Pons (tissue), 1 donor: ENCODE data around the gene DACH1.

ENCODE experiments used
- DNase-seq: peaks from one replicate; pipeline ENCODE4 v3.0.0-alpha.2; 2016; ENCODE audit warnings: low spot score

DACH1 gene

DNA sequence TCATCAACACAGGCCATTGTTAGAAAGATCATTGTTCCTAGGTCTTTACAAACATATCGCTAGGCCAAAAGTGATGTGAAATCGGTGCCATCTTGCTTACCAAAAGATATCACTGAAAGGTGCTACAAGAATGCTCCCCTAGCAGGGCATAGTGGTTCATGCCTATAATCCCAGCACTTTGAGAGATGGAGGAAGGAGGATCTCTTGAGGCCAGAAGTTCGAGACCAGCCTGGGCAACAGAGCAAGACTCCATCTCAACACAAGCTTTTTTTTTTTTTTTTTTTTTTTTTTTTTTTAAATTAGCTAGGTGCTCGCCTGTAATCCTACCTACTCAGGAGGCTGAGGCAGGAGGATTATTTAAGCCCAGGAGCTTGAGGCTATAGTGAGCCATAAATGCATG is 92.1 kb downstream of the DACH1 start:
- DNase-seq, result no peak

GRCh38 chr13:71773531-71773930 is 93.5 kb downstream of the DACH1 start:
- DNase-seq, result no peak

DNA sequence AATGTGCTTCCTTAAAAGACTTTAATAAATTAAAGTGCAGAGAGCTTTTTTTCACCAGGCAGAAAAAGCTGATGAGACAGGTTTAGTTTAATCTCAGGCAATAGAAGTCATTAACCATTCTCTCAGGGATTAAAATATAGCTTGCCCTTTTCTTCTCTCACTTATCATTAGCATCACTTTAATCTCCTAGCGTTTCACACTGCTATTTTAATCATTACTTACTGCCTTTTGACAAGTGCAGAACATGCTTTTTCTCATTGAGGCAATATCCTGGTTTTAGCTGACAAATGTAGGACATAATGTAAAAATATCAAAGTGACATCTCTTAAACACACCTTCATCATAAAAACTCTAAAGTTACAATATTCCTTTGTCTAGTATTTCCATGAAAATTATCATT is 94.6 kb downstream of the DACH1 start:
- no peak for DNase-seq

GRCh38 chr13:71771144-71771543 is 95.9 kb downstream of the DACH1 start:
- no peak for DNase-seq

DNA sequence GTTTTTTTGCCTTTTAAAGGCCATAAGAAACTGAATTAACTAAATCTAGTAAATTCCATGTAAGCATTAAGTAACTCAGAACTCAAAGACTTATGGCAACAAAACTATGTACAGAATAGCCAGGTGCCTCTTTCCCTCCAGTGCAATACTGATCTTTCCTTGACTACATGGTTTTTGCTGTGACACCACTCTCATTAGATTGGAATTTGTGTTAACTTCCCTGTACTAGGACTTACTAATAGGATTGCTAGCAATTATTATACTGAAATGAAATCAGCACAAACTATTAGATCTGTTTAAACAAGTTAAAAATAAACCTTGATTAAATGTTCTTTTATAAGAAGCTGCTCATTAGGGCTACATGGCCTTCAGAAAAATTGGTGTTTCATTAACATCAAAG is 96.3 kb downstream of the DACH1 start:
- no peak for DNase-seq

DNA sequence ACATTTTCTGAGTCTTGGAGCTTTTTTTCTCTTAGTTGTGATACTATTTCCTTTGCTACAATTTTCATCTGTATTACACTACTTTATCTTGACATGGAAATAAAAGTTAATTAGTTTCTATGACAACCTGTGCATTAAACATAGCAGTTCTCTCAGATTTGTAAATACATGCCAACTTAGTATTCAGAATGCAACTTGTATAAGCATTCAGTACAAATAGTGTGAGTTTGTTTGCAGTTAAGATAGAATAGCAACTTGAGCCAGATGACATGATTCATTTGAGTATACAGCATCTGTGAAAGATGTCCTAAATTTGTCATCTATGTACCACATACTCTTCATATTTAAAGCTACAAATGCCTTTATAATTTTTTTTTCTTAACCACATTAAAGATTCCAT is 98.1 kb downstream of the DACH1 start:
- DNase-seq, result no peak

- DNase-seq, result no peak
These were observed 107.1 kb downstream of the DACH1 start for GRCh38 chr13:71759651-71760511.

- no peak for DNase-seq
These were observed 108.2 kb downstream of the DACH1 start for GRCh38 chr13:71758828-71759227.

GRCh38 chr13:71754407-71754974 is 112.5 kb downstream of the DACH1 start:
- DNase-seq, result no peak

- DNase-seq, result no peak
These were observed 114.1 kb downstream of the DACH1 start for GRCh38 chr13:71752775-71753513.

DNA sequence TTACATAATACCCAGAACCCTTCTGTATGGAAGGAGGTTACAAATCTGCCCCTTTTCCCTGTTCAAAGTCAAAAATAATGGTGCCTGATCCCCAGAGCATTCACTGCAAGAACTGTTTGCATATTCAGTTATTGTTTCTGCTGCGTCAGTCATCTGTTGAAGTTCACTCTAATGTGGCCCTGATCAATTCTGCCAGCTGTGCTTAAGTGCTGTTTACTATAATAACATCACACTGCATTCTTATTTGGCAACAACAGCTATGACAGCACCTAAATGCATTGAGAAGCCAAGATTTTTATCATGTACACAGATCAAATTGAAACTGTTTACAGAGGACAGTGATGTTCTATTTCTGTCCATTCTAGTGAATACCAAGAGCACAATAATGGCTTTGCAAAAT is 115.9 kb downstream of the DACH1 start:
- no peak for DNase-seq

GRCh38 chr13:71730267-71730666 is 136.7 kb downstream of the DACH1 start:
- no peak for DNase-seq

GRCh38 chr13:71729441-71729840 is 137.6 kb downstream of the DACH1 start:
- DNase-seq, result no peak

DNA sequence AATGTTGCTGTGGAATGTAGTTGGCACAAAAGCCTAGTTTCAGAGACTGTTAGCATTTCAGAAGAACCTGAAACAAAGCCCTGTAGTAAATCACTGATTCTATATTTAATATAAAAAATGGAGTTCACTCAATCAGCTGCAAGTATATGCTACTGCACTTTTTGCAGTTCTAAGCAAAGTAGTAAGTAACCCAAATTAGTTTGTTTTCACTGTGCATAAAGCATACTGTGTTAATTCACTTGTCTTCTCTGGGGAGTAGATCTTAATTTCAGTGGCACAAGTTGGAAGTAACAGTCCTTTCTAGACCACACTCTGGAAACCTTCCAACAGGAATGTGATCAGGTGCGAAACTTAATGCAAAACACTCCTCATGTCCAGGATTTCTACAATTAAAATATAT is 139.3 kb downstream of the DACH1 start:
- DNase-seq, result no peak

DNA sequence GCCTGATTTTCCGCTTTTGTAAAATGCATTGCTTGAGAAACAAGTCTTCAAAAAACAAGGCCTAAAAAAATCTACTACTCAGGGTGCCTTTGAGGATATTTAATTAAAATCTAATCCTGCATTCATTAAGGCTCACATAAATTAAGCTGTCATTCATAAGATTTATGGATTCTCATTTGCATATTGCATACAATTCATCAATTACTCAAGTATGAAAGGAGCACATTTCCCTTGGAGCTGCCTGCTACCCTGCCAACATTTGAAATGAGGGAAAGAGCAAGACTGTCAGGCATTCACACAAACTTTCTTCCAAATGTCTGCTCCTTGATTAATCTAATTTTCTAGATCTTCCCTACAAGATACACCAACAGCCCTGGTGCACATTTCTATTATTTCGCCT is 140.0 kb downstream of the DACH1 start:
- no peak for DNase-seq

- no peak for DNase-seq
These were observed 144.8 kb downstream of the DACH1 start for GRCh38 chr13:71722206-71722605.

GRCh38 chr13:71721104-71721503 is 145.9 kb downstream of the DACH1 start:
- DNase-seq, result no peak

- DNase-seq, result no peak
These were observed 148.1 kb downstream of the DACH1 start for GRCh38 chr13:71718931-71719330.

DNA sequence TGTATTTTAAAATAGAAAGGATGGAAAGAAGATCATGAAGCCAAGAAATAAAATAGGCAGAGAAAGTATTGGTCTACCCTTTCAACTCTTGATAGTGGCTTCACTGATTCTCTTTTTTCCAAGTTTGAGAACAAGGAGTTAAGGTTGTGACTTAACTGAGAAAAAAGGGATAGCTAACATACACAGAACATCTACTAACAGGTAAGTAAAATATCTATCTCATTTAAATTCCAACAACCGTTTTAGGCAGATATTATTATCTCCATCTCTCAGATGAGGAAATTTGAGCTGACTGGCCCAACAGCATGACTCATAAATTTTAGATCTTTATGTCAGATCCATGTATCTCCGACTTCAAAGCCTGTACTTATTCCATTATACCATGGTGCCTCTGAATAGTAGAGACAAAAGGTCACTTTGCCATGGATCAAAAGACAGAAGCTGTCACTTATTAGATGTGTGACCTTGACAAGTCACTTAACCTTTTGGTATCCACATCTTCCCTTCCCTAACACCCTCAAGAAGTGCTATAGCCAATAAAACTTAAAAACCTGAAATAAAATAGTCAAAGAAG is 152.1 kb downstream of the DACH1 start:
- no peak for DNase-seq

DNA sequence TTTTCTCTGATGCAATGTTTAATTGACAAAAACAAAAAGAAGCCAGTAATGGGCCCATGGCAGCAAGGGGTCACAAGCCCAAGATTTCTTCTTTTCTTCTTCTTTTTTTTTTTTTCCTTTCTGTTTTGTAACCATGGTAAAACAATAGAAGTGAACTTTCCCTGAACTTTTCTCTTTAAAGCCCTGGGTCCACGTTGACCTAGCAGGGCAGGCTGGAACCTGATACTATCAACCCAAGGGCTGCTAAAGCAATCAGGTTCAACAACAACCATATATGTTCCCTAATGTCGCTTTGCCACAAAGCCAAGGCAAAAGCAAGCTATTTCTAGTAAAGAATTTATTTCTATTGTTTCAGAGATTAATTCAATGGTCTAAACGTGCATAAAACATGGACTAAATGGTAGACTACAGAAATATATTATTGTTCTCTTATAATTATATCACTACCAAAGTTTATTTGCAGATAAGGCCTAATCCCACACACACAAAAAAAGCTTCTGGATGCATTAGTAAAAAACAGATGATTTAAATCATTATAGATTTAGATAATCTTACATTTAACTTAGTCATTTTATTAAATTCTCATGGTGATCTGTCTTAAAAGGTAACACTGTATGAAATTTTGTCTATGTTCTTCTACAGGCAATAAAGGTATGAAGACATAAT is 153.9 kb downstream of the DACH1 start:
- no peak for DNase-seq

- DNase-seq, result no peak
These were observed 162.3 kb downstream of the DACH1 start for GRCh38 chr13:71704656-71705055.

DNA sequence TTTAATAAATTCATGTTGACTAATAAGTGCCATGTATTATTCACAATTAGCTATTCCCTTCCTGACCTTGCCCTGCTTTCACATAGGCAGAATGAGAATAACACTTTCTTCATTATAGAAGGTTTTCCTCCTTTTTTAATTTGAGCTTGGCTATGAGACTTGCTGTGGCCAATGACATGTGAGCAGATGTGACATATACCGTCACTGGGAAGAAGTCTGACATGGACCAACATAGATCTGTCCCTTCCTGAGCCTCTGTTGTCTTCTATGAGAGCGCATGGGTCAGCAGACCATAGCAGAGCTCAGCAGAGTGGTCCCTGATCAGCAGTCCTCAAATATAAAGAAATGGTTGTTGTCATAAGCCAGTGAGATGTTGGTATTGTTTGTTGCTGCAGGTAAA is 163.9 kb downstream of the DACH1 start:
- no peak for DNase-seq
